Lower leg skin (tissue), 4 donors: ENCODE results near the gene LCN12. TPM values are rescaled to one million over a fixed set of nuclear protein-coding genes. Genes with fewer than 3 reads are reported as not detected.
"Not testable (repeated sequence)": the region's sequence is repeated elsewhere in the genome, so short reads cannot be mapped to it uniquely, and the experiment has no call there.

ENCODE experiments used
- DNase-seq, 2 donors: peaks; one replicate each; pipeline ENCODE4 v3.0.0-alpha.2; 2019; ENCODE audit warnings: low spot score in 2 of 2
- H3K4me3 ChIP-seq: fragments of 200-600 bp; sonication (generic); 2 replicates; pipeline ENCODE4 v1.5.1; 2017; ENCODE audit warnings: mild to moderate bottlenecking, low read depth; ENCODE audit not compliant: poor library complexity, severe bottlenecking
- CTCF ChIP-seq, 3 donors: fragments of 450-650 bp; IDR thresholded peaks; one replicate each; pipeline ENCODE4 v1.5.1; 2016; ENCODE audit warnings: antibody characterized with exemption in 3 of 3, mild to moderate bottlenecking in 3 of 3, moderate library complexity in 2 of 3
- POLR2A ChIP-seq, 2 donors: fragments of 450-650 bp; IDR thresholded peaks; one replicate each; pipeline ENCODE4 v1.6.1; 2016 to 2017; ENCODE audit warnings: antibody characterized with exemption in 2 of 2, mild to moderate bottlenecking in 1 of 2, moderate library complexity in 1 of 2
- WGBS, 2 donors: methylation state at CpG; one replicate each; pipeline ENCODE4 v1.1.5; 2018; 5-methylcytosine and 5-hydroxymethylcytosine counted together
- intact Hi-C: fragments of 100-400 bp; cut with DNase I; formaldehyde crosslinking; loops from one replicate; pipeline ENCODE4 v1.15.0; 2023; ENCODE audit warnings: low total_unique reads
- total RNA-seq, 4 donors: library from RNA; depleted of rRNA; stranded (reverse); fragments of >200 nt; gene quantifications; one replicate each; pipeline ENCODE4 v1.1.0, GENCODE V29; 2016

Gene LCN12
- total RNA-seq, 4 donors from 2014 or later, result not detected

GRCh38 chr9:137002646-137003041 lies 50.6 kb downstream of the LCN12 start:
- no peak for DNase-seq
- TF ChIP-seq CTCF (IDR thresholded peaks at IDR 0.05) (no peak), POLR2A (IDR thresholded peaks at IDR 0.05) (no peak)
- H3K4me3 ChIP-seq, result no peak overlapping the region
- intact Hi-C loops, result no loop called here
- WGBS, 2 donors, result 86 to 91% methylated on average over 10 of the region's 10 CpGs

- intact Hi-C loops, DNase-seq: not testable (repeated sequence)
- 39 to 45% methylated on average over 17 of the region's 17 CpGs for WGBS, 2 donors
Observed at GRCh38 chr9:137004285-137004684, 52.2 kb downstream of the LCN12 start.

More at GRCh38 chr9:137004285-137004684, 52.2 kb downstream of the LCN12 start:
- not testable (repeated sequence) for H3K4me3 ChIP-seq

Other genes with a start within 250 kb of the LCN12 start
- gene DIPK1B, start 239.7 kb upstream of the LCN12 start, total RNA-seq, result 10 to 100 TPM in 2 of 4 donors, 1 to 10 TPM in 2; 7.1 to 13.5 (median 9.5) TPM
- 1 to 10 TPM in 2 of 4 donors, under 1 TPM in 1, not detected in 1; 0.61 to 5.7 (median 1.7) TPM for gene LCN10, start 209.3 kb upstream of the LCN12 start, total RNA-seq
- gene LCN6, start 203.7 kb upstream of the LCN12 start, total RNA-seq, result 1 to 10 TPM in 2 of 4 donors, not detected in 2; 6.3 to 7.3 TPM
- gene LCN8, start 194.0 kb upstream of the LCN12 start, total RNA-seq, result not detected
- not detected for gene LCN15, start 187.8 kb upstream of the LCN12 start, total RNA-seq
- 100 to 1,000 TPM in 2 of 4 donors, 10 to 100 TPM in 2; 67.7 to 120 (median 91.3) TPM for gene TMEM141, start 160.9 kb upstream of the LCN12 start, total RNA-seq
- gene CCDC183, start 155.9 kb upstream of the LCN12 start, total RNA-seq, result 1 to 10 TPM in 3 of 4 donors, under 1 TPM in 1; 0.37 to 9.1 (median 2.0) TPM
- gene RABL6, start 144.3 kb upstream of the LCN12 start, total RNA-seq, result 10 to 100 TPM; 47.8 to 75.1 (median 55.5) TPM
- 1 to 10 TPM; 1.4 to 2.9 (median 1.6) TPM for gene AJM1, start 109.8 kb upstream of the LCN12 start, total RNA-seq
- 10 to 100 TPM; 22.0 to 60.4 (median 48.7) TPM for gene PHPT1, start 102.9 kb upstream of the LCN12 start, total RNA-seq
- 1 to 10 TPM in 3 of 4 donors, under 1 TPM in 1; 0.89 to 1.4 (median 1.4) TPM for gene MAMDC4, start 99.9 kb upstream of the LCN12 start, total RNA-seq
- gene EDF1, start 86.0 kb upstream of the LCN12 start, total RNA-seq, result 100 to 1,000 TPM; 354 to 399 (median 376) TPM
- gene TRAF2, start 65.8 kb upstream of the LCN12 start, total RNA-seq, result 10 to 100 TPM; 13.2 to 16.7 (median 15.8) TPM
- 100 to 1,000 TPM; 145 to 182 (median 154) TPM for gene FBXW5, start 7.5 kb upstream of the LCN12 start, total RNA-seq
- gene C8G, start 7.0 kb upstream of the LCN12 start, total RNA-seq, result not detected
- 10 to 100 TPM in 3 of 4 donors, 1 to 10 TPM in 1; 9.7 to 75.3 (median 14.8) TPM for gene PTGDS, start 25.2 kb downstream of the LCN12 start, total RNA-seq
- gene LCNL1, start 30.7 kb downstream of the LCN12 start, total RNA-seq, result under 1 TPM in 2 of 4 donors, not detected in 2; 0.36 to 0.37 TPM
- gene PAXX, start 40.1 kb downstream of the LCN12 start, total RNA-seq, result 10 to 100 TPM; 38.7 to 75.8 (median 58.2) TPM
- 100 to 1,000 TPM; 114 to 328 (median 163) TPM for gene CLIC3, start 44.3 kb downstream of the LCN12 start, total RNA-seq
- gene ABCA2, start 76.0 kb downstream of the LCN12 start, total RNA-seq, result 10 to 100 TPM; 18.2 to 27.6 (median 23.7) TPM
- gene FUT7, start 79.8 kb downstream of the LCN12 start, total RNA-seq, result under 1 TPM in 2 of 4 donors, not detected in 2; 0.22 to 0.39 TPM
- gene NPDC1, start 93.9 kb downstream of the LCN12 start, total RNA-seq, result 10 to 100 TPM; 29.1 to 63.9 (median 56.1) TPM
- 10 to 100 TPM; 10.1 to 14.7 (median 12.1) TPM for gene ENTPD2, start 101.8 kb downstream of the LCN12 start, total RNA-seq
- gene SAPCD2, start 118.3 kb downstream of the LCN12 start, total RNA-seq, result 10 to 100 TPM in 2 of 4 donors, 1 to 10 TPM in 2; 5.7 to 25.6 (median 13.7) TPM
- gene UAP1L1, start 125.2 kb downstream of the LCN12 start, total RNA-seq, result 10 to 100 TPM in 1 of 4 donors, 1 to 10 TPM in 3; 6.6 to 13.7 (median 7.9) TPM
- gene MAN1B1, start 134.7 kb downstream of the LCN12 start, total RNA-seq, result 10 to 100 TPM; 57.7 to 81.0 (median 61.8) TPM
- gene DPP7, start 162.5 kb downstream of the LCN12 start, total RNA-seq, result 100 to 1,000 TPM; 123 to 144 (median 138) TPM
- 1 to 10 TPM in 1 of 4 donors, under 1 TPM in 2, not detected in 1; 0.10 to 2.4 (median 0.49) TPM for gene GRIN1, start 186.9 kb downstream of the LCN12 start, total RNA-seq
- gene LRRC26, start 217.8 kb downstream of the LCN12 start, total RNA-seq, result 10 to 100 TPM in 3 of 4 donors, 1 to 10 TPM in 1; 4.1 to 29.0 (median 21.3) TPM
- gene TMEM210, start 219.8 kb downstream of the LCN12 start, total RNA-seq, result not detected
- gene ANAPC2, start 236.3 kb downstream of the LCN12 start, total RNA-seq, result 10 to 100 TPM; 26.2 to 69.3 (median 30.5) TPM
- 100 to 1,000 TPM in 2 of 4 donors, 10 to 100 TPM in 2; 79.2 to 112 (median 93.1) TPM for gene SSNA1, start 236.4 kb downstream of the LCN12 start, total RNA-seq
- gene TPRN, start 248.5 kb downstream of the LCN12 start, total RNA-seq, result 10 to 100 TPM; 27.6 to 34.2 (median 29.1) TPM